HUDEP-2 (cell line): ENCODE measurements around the gene UQCRQ.
A peak's percentile ranks its signal among the peaks of the same experiment; 100 is the strongest.

Experiments used
- DNase-seq, 76 experiments: peaks; one replicate each; lab custom pipeline; 2025; ENCODE audit not compliant: unreplicated experiment in 76 of 76; lab: John Stamatoyannopoulos, UW

The UQCRQ gene

GRCh38 chr5:132867046-132867451 lies 607 bp downstream of the UQCRQ start:
- DNase-seq = peak in 3 of 76 experiments; percentile 14 to 36 (median 22)

GRCh38 chr5:132868754-132869153 lies 2.3 kb downstream of the UQCRQ start:
- DNase-seq = no peak

GRCh38 chr5:132870801-132871200 lies 4.4 kb downstream of the UQCRQ start:
- no peak for DNase-seq

- DNase-seq = no peak
These were observed 5.2 kb downstream of the UQCRQ start for GRCh38 chr5:132871459-132872284.

GRCh38 chr5:132872788-132873118 lies 6.3 kb downstream of the UQCRQ start:
- DNase-seq = no peak

GRCh38 chr5:132873119-132873929 lies 6.9 kb downstream of the UQCRQ start, which contains the start of gene LEAP2:
Gene LEAP2, plus strand, starts transcription at chr5:132873668. Its CDS starts 27 bp downstream, at chr5:132873695.
- DNase-seq = peak in 21 of 76 experiments; percentile 2 to 48 (median 13)

GRCh38 chr5:132873930-132874271 lies 7.5 kb downstream of the UQCRQ start:
- DNase-seq = no peak

GRCh38 chr5:132876020-132876759 lies 9.7 kb downstream of the UQCRQ start:
- DNase-seq = no peak

GRCh38 chr5:132877466-132877865 lies 11.0 kb downstream of the UQCRQ start:
- no peak for DNase-seq

- DNase-seq = peak in 37 of 76 experiments; percentile 2 to 72 (median 29)
These were observed 11.5 kb downstream of the UQCRQ start for GRCh38 chr5:132877938-132878337.

GRCh38 chr5:132883261-132883834 lies 16.9 kb downstream of the UQCRQ start:
- peak in 48 of 76 experiments; percentile 2 to 63 (median 27) for DNase-seq

- DNase-seq = no peak
These were observed 18.1 kb downstream of the UQCRQ start for GRCh38 chr5:132884548-132884947.

- no peak for DNase-seq
These were observed 19.8 kb downstream of the UQCRQ start for GRCh38 chr5:132886064-132886823.

- no peak for DNase-seq
These were observed 20.8 kb downstream of the UQCRQ start for GRCh38 chr5:132887283-132887682.

- DNase-seq = no peak
These were observed 23.1 kb downstream of the UQCRQ start for GRCh38 chr5:132889501-132889900.

- no peak for DNase-seq
These were observed 24.4 kb downstream of the UQCRQ start for GRCh38 chr5:132890817-132891216.

- DNase-seq = no peak
These were observed 29.4 kb downstream of the UQCRQ start for GRCh38 chr5:132895719-132896305.

- no peak for DNase-seq
These were observed 30.2 kb downstream of the UQCRQ start for GRCh38 chr5:132896685-132897084.

- no peak for DNase-seq
These were observed 31.7 kb downstream of the UQCRQ start for GRCh38 chr5:132898094-132898493.

- DNase-seq = no peak
These were observed 34.6 kb downstream of the UQCRQ start for GRCh38 chr5:132901036-132901435.
